Measurements from ENCODE around the gene PSPH. TPM values are rescaled to one million over a fixed set of nuclear protein-coding genes. Genes with fewer than 3 reads are reported as not detected.
A peak's percentile ranks its signal among the peaks of the same experiment; 100 is the strongest.

PSPH gene
- total RNA-seq, 1 experiment from 2014 or later, result 49.3 TPM

DNA sequence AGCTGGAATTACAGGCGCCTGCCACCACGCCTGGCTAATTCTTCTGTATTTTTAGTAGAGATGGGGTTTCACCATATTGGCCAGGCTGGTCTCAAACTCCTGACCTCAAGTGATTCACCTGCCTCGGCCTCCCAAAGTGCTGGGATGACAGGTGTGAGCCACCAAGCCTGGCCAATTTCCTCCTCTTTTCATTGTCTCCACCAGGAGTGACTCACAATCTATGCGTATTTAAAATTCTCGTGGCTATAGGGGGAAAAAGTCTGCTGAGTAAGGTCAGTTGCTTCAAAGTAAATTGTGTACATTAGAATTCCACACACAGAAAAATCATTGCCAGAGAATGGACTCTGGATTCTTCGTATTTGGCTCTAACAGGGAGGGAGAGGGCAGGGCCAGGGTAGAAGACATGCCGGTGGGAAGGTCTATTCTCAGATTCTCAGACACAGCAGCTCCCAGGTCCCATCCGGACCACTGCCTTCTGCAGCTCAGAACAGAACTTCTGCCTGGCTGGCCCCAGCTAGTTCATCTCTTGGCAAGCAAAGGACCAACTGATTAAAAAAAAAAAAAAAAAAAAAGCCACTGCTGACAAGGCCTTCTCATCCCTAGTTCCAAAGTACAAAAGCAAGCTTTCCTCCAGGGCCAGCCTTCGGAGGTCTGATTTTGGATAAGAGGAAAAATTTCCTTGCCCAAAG is 22.2 kb downstream of the PSPH start:
- Mint-ChIP-seq H3K27ac (no peak overlapping the region), H3K4me1 (peaks cover 7% of the 10 kb centered on the region), H3K27me3 (ENCODE audit: low read depth) (no peaks in the 10 kb centered on the region), H3K4me3 (no peak overlapping the region), H3K9me3 (no peaks in the 10 kb centered on the region), H3K36me3 (peaks cover 43% of the 10 kb centered on the region)
- TF ChIP-seq MYBL2 (CRISPR knock-in tag; IDR thresholded peaks at IDR 0.05) (no peak), ZNF138 (CRISPR knock-in tag; conservative IDR thresholded peaks at IDR 0.05) (no peak), RORB (CRISPR knock-in tag; IDR thresholded peaks at IDR 0.05) (no peak), CBFB (CRISPR knock-in tag; IDR thresholded peaks at IDR 0.05; ENCODE audit: low read depth) (no peak), PREB (CRISPR knock-in tag; IDR thresholded peaks at IDR 0.05; ENCODE audit: borderline replicate concordance) (no peak), ELF4 (CRISPR knock-in tag; IDR thresholded peaks at IDR 0.05; ENCODE audit: low read depth) (no peak), AFF4 (CRISPR knock-in tag; IDR thresholded peaks at IDR 0.05; ENCODE audit: borderline replicate concordance) (no peak), ZNF671 (CRISPR knock-in tag; IDR thresholded peaks at IDR 0.05) (no peak)
- TF ChIP-seq, protein P1, sequence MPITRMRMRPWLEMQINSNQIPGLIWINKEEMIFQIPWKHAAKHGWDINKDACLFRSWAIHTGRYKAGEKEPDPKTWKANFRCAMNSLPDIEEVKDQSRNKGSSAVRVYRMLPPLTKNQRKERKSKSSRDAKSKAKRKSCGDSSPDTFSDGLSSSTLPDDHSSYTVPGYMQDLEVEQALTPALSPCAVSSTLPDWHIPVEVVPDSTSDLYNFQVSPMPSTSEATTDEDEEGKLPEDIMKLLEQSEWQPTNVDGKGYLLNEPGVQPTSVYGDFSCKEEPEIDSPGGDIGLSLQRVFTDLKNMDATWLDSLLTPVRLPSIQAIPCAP (CRISPR knock-in tag; IDR thresholded peaks at IDR 0.05), result no peak
- ChIA-PET CTCF (interaction anchor here (1.0 kb wide), 1 partner anchor 45 kb away, joined by 5 read pairs; no protein-coding TSS in a partner anchor), POLR2A (interaction anchor here (0.6 to 2.5 kb wide), 4 partner anchors 22 to 1129 kb away, joined by 3 to 13 read pairs (median 6); partner anchors contain the start of genes CCT6A and PSPH)
- DNase-seq (ENCODE audit: low spot score) (no peak), ATAC-seq (no peak)

DNA sequence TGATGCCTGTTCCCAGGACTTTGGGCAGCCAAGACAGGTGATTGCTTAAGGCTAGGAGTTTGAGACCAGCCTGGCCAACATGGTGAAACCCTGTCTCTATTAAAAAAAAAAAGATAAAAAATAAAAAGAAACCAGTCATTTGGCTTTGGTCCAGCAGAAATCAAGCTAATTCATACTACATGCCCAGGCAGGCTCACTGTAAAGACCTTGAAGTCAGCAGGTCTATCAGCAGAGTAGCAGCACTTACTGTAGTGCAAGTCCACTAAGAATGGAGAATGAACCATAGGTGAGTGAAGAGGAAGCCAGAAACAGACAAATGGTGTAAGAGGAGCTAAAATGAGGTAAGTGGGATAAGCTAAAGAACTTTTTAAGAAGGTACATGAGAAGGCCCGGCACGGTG is 24.7 kb downstream of the PSPH start:
- CTCF ChIA-PET, result no interaction called here
- 0 out of 2 replicates have a peak, but pooled peaks cover under 1% of the 10 kb centered on the region for H3K4me1 Mint-ChIP-seq
- TF ChIP-seq TP53 (CRISPR knock-in tag; IDR thresholded peaks at IDR 0.05) (no peak), USF2 (CRISPR knock-in tag; IDR thresholded peaks at IDR 0.05) (no peak), ZNF396 (CRISPR knock-in tag; IDR thresholded peaks at IDR 0.05; ENCODE audit: borderline replicate concordance) (no peak)
- H3K27me3 Mint-ChIP-seq (ENCODE audit: low read depth), result no peaks in the 10 kb centered on the region
- POLR2A ChIA-PET, result interaction anchor here (1.9 kb wide), 1 partner anchor 13 kb away, joined by 4 read pairs; no protein-coding TSS in a partner anchor
- no peak for DNase-seq (ENCODE audit: low spot score)
- H3K36me3 Mint-ChIP-seq, result peaks cover 41% of the 10 kb centered on the region
- H3K27ac Mint-ChIP-seq, result peak overlapping the region; percentile 81
- no peaks in the 10 kb centered on the region for H3K9me3 Mint-ChIP-seq
- H3K4me3 Mint-ChIP-seq, result no peak overlapping the region
- no peak for ATAC-seq

- H3K27me3 Mint-ChIP-seq (ENCODE audit: low read depth), result no peaks in the 10 kb centered on the region
- no peaks in the 10 kb centered on the region for H3K4me1 Mint-ChIP-seq
- no peaks in the 10 kb centered on the region for H3K9me3 Mint-ChIP-seq
- DNase-seq (ENCODE audit: low spot score) (no peak), ATAC-seq (no peak)
- peaks cover 29% of the 10 kb centered on the region for H3K36me3 Mint-ChIP-seq
- ChIA-PET POLR2A (interaction anchor here (1.3 kb wide), 1 partner anchor 11 kb away, joined by 3 read pairs; no protein-coding TSS in a partner anchor), CTCF (no interaction called here)
- no peak overlapping the region for H3K27ac Mint-ChIP-seq
- H3K4me3 Mint-ChIP-seq, result no peak overlapping the region
- TF ChIP-seq ZBTB43 (CRISPR knock-in tag; IDR thresholded peaks at IDR 0.05) (no peak), E2F4 (CRISPR knock-in tag; IDR thresholded peaks at IDR 0.05; ENCODE audit: borderline replicate concordance, low read depth) (no peak)
- TF ChIP-seq, protein P2, sequence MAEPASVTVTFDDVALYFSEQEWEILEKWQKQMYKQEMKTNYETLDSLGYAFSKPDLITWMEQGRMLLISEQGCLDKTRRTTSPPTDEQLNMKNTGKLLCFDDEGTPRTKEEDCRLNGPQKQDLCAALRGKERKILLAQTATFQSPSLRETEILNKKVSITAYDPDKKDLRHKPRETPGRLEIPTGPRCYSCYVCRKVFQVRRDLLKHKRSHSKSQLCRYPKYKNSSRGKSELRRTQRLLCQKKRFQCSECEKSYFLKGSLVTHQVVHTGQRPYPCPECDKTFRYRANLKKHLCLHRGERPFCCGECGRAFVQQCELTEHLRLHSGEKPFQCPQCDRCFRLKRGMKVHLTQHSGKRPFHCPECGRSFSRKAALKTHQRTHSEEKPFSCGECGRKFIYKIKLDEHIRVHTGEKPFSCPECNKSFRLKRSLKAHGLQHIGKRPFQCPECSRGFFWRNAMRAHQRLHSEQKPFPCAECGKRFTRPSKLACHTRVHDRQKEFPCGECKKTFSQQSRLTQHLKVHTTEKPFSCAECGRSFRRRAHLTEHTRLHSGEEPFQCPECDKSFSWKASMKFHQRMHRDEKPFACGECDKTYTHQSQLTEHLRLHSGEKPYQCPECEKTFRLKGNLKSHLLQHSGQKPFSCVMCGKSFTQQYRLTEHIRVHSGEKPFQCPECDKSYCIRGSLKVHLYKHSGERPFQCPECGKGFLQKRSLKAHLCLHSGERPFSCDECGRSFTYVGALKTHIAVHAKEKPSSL (CRISPR knock-in tag; conservative IDR thresholded peaks at IDR 0.05), result no peak
Observed at GRCh38 chr7:56023500-56023899, 27.7 kb downstream of the PSPH start.
